HG03103 (cell line): ENCODE data around the gene PPFIA4.

ENCODE experiments used
- ATAC-seq: cut with Tn5 transposase; IDR thresholded peaks from one replicate; pipeline ENCODE4 v1.9.1; 2021; ENCODE audit warnings: low read depth; ENCODE audit not compliant: unreplicated experiment

Gene PPFIA4

DNA sequence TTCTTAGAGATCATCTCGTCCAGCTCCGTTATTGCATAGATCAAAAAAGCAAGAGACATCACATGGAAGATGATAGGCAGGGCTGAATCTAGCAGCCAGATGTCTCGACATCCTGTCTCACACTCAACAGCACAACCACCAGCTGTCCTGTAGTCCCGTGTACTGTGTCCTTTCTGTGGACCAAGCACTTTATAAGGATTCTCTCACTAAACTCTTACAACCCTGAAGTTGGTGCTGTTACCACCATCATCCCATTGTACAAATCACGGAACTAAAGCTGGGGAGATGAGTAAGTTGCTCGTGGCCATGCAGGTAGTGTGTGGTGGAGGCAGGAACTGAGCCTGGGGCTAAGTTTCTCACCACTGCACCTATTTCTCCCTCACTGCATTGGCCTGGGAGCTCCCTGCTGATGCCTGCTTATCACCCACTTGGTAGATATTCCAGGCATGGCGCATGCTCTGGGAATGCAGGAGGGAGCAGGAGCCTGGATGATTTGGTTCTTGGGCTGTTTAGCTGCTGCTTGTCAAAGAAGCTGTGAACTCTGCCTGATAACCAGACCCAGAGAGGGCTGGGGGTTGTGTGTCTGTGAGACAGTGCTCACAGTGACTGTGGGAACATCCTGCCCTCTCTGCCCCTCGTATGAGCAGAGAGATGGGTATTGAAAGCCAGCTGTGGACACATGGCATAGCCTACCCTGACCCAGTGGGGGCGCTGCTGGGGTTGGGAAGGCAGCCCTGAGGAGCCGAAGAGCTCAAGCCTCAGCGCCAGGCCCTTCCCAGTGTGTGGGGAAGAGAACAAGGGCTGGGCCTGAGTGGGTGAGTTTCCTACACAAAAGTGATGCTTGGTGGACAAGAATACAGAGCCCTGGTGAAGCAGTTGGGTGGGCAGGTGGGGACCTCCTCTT lies 13.6 kb downstream of the PPFIA4 start:
- ATAC-seq: peak; percentile 28

DNA sequence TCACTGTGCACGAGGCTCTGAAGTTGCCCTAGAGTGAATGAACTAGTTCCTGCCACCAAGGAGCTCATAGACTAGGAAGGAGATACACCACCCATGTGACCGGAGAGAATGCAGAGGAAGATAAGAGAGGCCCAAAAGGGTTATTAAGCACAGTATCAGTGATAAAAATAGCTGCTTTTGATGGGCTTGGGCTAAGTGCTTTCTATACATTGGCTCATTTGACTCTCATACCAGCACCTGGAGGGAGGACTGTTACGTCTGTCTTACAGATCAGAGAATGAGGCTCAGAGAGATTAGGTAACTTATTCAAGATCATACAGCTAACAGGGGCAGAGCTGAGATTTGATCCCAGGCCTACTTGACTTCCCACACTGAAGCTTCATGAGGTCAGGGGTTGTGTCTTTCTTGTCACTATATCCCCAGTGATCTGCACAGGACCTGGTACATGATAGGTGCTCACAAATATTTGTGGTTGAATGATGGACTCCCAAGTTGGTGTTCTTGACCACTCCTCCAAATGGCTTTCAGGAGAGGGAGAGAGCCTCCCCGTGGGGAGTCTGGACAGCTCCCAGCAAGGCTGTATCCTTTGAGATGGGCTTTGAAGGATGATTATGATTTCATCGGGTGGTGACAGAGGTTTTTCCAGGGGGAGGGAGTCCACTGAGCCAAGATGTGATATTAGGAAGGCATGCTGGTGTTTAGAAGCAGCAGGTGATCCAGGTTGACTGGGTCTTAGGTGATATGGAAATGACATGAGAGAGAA lies 14.4 kb downstream of the PPFIA4 start:
- no peak for ATAC-seq

DNA sequence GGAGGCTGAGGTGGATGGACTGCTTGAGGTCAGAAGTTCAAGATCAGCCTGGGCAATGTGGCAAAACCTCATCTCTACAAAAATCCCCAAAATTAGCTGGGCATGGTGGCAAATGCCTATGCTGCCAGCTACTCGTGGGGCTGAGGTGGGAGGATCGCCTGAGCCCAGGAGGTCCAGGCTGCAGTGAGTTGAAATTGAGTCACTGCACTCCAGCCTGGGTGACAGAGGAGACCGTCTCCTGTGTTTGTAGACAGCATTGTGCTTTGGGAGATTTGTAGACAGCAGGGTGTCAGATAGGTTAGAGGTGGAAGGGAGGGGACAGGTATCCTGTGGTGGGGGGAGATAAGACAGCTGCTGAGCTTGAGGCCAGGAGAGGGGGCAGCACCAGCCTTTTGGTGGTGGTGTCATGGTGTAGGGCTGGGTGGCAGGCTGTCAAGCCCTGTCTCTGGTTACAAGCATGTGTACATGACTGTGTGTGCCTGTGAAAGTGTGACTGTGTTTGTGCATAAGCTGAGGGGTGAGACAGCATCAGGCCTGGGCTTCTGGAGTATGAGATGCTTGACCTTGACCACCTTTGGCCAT lies 15.2 kb downstream of the PPFIA4 start:
- ATAC-seq: no peak

DNA sequence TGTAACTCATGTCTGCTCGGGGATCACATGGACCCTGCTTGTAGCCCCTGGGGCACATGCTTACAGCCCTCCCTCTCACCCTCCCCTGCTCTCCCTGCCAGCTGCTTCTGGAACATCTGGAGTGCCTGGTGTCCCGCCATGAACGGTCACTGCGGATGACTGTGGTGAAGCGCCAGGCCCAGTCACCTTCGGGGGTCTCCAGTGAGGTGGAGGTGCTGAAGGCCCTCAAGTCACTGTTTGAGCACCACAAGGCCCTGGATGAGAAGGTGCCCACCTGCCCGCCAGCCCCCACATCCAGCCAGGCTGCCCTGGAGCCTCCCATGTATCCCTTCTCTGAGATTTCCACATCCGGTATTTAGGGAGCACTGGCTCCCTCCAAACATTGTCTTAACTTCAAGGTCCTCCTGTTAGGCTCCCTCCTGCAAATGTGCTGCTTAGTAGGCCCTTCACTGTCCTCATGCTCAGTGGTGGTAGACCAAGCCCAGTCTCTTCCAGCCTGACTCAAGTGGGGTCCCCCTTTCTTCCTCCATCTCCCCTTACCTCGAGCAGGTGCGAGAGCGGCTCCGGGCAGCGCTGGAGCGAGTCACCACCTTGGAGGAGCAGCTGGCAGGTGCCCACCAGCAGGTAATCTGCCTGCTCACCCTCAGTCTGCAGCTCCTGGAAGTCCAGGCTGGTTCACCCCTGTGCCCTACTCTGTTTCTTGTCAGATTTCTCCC lies 17.7 kb downstream of the PPFIA4 start:
- no peak for ATAC-seq

DNA sequence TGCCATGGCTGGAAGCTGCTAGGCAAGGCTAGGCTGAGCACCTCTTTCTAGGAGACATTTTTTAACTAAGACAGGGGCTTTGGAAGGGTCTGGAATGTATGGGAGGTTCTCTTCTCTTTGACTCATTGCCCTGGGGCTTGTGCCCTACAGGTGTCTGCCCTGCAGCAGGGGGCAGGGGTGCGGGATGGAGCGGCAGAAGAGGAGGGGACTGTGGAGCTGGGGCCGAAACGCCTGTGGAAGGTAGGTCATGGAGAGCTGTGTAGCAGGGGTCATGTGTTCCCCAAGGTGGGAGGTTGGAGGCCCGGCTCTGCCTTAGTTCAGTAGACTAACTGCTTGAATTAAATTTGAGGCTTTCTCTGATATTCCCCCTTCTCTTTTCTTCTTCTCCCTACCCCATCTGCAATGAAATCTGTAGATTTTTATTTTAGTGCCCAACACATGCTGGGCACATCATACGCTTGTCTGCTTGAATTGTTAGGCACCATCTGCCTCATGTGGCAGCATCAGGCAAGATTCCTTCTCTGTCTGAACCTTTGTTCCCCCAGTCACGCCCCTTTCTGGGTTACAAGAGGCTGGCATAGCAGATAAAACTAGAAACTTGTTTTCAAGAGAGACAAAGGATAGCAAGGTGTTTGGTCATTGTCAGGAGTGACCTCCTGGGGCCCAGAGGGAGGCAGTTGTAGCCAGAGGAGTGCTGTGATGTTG lies 18.4 kb downstream of the PPFIA4 start:
- ATAC-seq: no peak

DNA sequence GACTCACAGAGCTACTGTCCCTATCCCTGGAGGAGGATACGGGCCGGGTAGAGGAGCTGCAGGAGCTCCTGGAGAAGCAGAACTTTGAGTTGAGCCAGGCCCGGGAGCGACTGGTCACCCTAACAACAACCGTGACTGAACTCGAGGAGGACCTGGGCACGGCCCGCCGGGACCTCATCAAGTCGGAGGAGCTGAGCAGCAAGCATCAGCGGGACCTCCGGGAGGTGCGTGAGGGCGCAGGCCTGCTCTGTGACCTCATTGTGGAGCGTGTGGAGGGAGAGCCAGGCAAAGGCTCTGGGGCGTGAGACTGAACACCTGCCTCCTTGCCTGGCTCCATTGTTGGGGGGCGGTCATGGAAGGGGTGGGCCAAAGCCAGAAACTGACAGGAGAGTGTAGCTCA lies 19.0 kb downstream of the PPFIA4 start:
- no peak for ATAC-seq

DNA sequence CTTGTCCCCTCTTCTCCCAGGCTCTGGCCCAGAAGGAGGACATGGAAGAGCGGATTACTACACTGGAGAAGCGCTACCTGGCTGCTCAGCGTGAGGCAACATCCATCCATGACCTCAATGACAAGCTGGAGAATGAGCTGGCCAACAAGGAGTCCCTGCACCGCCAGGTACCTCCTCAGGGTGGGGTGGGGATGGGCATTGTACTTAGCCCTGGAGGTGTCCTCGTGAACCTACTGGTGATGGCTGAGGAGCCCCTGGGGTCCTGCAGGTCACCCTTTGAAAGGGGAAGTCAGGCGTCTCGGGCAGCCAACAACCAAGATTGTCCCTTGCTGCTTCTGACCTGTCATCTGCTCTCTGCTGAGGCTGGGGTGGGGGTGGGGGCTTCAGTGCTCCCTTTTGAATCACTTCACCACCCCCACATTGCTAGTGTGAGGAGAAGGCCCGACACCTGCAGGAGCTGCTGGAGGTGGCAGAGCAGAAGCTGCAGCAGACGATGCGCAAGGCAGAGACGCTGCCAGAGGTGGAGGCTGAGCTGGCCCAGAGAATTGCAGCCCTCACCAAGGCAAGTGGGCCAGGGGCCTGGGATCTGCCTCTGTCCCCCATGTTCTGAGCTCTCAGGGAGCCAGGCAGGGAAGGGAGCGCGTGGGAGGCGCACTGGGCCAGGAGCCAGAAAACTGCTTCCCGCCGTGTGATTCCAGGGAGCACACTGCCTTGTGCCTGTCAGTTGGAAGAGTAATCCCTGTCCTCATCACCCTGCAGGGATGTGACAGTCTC lies 19.7 kb downstream of the PPFIA4 start:
- ATAC-seq: no peak

DNA sequence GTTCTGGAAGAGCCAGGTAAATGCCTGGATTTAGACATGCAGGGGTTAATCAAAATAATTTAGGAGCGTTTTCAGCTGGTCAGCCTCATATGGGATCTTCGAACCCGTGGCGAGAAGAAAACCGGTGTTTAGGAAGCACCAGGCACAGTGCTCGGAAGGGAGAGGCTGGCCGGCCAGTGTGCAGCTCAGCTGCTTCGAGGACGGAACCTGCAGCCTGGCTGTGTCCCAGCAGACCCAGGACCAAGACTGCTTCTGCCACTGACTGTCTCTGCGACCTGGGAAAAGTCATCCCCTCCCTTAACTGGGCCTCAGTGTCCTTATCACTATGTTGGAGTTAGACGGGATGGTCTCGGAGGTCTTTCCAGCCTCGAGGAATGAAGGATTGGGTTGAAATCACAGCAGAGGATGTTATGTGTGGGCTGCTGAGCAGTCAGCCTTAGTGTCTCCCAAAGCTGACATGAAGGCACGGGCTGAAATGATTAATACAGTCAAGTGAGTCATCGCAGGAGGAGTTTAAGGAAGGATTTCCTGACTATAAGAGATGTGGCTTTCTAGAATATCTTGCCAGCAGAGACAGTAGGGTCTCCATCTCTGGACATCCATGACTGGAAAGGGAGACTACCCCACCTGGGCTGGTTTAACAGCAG lies 20.8 kb downstream of the PPFIA4 start:
- no peak for ATAC-seq

DNA sequence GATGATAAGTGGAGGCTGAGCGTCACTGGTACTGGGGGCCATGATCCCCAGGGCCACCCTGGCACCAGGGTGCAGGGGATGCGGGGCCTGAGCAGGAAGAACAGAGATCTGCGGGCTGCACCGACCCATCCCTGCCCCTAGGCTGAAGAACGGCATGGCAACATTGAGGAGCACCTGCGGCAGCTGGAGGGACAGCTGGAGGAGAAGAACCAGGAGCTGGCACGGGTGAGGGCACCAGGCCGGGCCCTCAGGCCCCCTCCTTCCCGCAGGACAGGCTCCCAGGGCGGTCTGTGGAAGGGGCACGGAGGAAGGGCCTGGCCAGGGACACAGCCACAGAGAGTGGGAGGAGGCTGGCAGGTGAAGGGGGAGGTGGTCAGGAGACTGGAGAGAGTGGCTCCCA lies 21.8 kb downstream of the PPFIA4 start:
- no peak for ATAC-seq

DNA sequence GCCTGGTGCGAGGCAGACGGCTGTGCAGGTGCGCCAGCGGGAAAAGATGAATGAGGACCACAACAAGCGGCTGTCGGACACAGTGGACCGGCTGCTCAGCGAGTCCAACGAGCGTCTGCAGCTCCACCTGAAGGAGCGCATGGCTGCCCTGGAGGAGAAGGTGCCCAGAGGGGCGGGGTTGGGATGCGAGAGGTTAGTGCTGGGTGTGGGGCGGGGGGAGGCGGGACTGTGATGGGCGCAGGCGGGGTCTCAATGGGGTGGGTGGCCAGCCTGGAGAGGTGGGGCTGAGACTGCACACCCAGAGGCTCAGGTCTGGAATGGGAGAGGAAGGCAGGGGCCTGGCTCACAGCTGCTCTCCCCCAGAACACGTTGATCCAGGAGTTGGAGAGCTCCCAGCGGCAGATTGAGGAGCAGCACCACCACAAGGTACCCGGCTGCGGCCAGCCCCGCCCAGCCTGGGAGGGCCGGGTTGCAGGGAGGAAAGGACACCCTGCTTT lies 22.3 kb downstream of the PPFIA4 start:
- ATAC-seq: no peak

DNA sequence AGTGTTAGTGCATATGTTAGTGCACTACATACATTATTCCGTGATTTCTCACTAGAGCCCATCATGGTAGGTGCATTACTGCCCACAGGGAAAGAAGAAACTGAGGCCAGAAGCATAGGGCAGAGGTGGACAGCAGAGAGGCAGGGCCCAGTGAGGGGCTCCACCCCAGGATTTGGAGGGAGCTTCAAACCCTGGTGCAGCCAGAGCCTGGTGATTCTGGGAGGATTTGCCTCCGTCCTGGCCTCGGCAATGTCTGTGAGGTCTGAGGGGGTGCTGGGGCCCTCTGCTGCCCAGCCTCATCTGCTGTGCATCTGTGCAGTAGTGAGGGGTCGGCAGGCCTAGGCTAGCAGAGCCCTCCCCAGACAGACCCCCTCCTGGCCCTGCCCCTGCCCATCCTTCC lies 22.8 kb downstream of the PPFIA4 start:
- no peak for ATAC-seq

DNA sequence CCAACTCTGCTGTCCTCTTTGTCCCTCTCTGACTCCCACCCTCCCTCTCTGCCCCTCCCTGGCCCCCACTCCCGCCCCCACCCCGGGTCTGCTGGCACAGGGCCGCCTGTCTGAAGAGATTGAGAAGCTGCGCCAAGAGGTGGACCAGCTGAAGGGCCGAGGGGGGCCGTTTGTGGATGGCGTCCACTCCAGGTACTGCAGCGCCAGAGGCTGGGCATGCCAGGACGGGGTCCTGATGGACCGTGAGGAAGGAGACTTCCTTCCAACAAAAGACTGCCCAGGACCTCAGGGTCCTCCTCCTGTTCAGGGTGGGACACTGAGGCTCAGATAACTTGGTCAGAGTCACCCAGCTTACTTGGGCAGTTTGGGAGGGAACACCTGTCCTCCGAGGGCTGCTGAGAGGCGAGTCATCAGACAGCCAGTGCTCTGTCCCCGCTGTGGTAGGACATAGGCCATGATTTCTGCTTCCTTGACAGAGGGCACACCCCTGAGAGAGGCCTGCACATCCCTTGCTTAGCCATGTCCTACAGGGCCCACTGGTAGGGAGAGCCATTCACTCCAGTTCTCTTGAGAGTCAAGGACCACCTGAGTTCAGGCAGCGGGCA lies 23.4 kb downstream of the PPFIA4 start:
- ATAC-seq: no peak

DNA sequence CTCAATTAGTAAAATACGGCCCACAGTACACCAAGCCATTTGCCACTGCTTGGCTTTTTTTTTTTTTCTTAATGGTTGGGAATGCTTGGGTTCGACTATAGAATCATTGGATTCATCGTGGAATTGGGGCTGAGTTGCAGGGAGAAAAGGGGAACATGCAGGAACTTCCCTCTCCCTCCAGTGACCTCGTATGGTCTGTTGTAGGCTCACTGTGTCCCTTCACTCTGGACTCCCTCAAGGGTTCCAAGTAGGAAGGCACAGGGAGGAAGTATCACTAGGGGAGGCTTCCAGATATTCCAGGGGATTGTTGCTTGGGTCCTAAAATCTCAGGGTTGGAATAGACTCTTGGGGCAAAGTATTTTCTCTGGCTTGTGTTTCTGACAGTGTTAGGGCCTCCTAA lies 24.5 kb downstream of the PPFIA4 start:
- ATAC-seq: no peak

DNA sequence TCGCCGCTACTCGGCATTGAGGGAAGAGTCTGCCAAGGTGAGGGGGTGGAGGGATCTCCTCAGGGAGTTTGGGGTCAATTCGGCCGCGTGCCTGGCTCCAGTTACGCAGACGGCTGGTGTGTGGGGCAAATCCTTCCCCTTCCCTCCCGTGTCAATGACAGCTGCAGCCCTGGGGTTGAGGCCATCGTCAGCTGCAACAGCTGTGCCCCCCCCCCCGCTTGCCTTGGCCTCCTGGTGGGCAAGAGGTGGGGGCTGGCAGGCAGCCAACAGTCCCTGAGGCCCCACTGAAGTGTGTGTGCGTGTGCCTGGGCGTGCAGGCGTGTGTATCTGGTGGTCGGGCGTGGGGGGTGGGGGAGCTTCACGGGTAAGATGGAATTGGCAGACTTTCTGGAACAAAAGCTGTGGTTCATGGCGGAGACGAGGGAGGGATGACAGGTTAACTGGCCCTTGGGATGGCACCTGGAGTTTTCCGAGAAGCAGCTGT lies 25.6 kb downstream of the PPFIA4 start:
- no peak for ATAC-seq

DNA sequence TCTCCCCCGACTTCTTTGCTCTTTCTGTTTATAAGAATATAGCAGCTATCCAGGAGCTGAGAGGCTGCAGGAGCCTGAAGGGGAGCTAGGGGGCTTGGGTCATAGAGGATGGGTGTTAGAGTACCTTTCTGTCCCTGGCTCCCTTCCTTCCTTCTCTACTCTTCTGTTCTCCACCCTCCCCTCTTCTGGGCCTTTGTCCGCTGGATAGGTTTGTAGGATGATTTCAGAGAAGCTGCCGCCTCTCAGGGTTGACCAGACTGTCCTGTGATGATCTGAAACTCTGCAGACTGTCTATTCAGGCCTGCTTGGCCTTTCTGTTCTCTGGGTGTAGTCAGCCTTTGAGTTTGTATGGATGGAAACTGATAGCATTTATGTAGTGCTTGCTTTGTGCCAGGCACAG lies 26.3 kb downstream of the PPFIA4 start:
- ATAC-seq: no peak

DNA sequence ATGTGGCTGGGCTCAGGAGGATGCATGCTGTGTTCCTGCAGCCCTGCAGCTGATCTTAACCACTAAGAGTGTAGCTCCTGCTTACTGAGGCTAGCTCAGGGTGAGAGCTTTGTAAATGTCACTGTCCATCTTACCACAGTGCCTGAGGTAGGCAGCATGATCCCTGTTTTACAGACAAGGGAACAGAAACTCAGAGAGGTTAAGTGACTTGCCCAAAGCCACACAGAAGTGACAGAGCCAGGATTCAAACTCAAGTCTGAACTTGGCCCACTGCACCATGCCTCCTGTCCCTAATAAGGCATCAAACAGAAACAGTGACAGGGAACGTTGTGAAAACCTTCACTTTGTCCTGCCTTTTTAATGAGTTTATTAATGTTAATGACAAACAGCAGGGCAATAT lies 27.9 kb downstream of the PPFIA4 start:
- ATAC-seq: no peak

DNA sequence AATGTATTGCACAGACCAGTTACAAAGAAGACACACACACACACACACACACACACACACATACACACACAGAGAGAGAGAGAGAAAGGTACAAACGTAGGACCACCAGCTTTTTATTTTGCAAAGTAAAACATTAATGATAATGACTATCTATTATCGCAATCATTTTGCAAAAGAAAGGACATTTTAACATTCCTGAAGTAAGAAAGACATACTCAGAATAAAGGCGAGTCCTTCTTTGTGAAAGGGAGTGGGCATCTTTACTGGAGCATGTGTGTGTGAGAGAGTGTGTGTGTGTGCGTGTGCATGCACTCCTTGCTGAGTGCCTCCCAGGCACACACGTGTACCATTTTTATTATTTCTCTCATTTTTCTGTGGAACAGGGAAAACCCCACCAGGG lies 28.4 kb downstream of the PPFIA4 start:
- ATAC-seq: no peak

DNA sequence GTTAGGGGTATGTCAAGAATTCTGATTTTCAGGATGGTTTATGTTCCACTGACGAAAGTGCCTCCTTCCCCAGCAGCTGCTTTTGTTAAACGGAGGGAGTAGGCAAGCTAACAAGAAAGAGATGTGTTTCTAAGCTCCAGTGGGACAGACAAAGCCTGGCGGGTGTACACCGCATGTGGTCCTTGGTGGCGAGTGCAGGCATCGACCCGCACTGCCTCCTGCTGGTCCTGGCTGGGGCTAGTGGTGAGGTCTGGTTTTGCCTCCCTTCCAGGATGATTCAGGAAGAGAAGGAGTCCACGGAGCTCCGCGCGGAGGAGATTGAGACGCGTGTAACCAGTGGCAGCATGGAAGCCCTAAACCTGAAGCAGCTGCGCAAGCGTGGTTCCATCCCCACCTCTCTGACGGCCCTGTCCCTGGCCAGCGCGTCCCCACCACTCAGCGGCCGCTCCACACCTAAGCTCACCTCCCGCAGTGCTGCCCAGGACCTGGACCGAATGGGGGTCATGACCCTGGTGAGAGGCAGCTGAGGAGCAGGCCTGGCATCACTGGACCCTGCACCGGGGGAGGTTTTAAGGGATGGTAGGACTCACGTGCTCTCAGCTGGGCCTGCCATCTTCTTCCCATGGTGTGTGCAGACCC lies 29.0 kb downstream of the PPFIA4 start:
- no peak for ATAC-seq
